Astrocyte of the spinal cord (primary cell): ENCODE measurements around the gene STARD9.

Experiments used
- DNase-seq: peaks from one replicate; pipeline ENCODE4 v3.0.0; 2011; ENCODE audit warnings: low read depth, low spot score
- H3K4me3 ChIP-seq: 2 replicates; pipeline ENCODE4 v1.5.1; 2011; ENCODE audit warnings: low read depth, mild to moderate bottlenecking, low read length, moderate library complexity
- CTCF ChIP-seq: IDR thresholded peaks from 2 replicates; pipeline ENCODE4 v1.5.1; 2012; ENCODE audit warnings: low read depth, mild to moderate bottlenecking, low read length, inconsistent platforms
- in situ Hi-C: cut with HindIII; loops from 2 replicates; pipeline ENCODE4 v1.10.0; 2017; ENCODE audit warnings: low sequenced_read_pairs

STARD9 gene

GRCh38 chr15:42603978-42604377 is 28.6 kb downstream of the STARD9 start:
- no peak for DNase-seq
- in situ Hi-C loops, result no loop called here
- no peak for TF ChIP-seq CTCF
- H3K4me3 ChIP-seq, result no peak overlapping the region

GRCh38 chr15:42604894-42605744 is 29.7 kb downstream of the STARD9 start:
- no peak for TF ChIP-seq CTCF
- no peak overlapping the region for H3K4me3 ChIP-seq
- in situ Hi-C loops, result no loop called here
- DNase-seq, result peak; percentile 17

GRCh38 chr15:42605796-42606195 is 30.4 kb downstream of the STARD9 start:
- no peak for DNase-seq
- H3K4me3 ChIP-seq, result no peak overlapping the region
- no peak for TF ChIP-seq CTCF
- in situ Hi-C loops, result no loop called here

- DNase-seq, result no peak
- TF ChIP-seq CTCF, result no peak
- no peak overlapping the region for H3K4me3 ChIP-seq
- in situ Hi-C loops, result no loop called here
Observed at GRCh38 chr15:42608110-42608531, 32.7 kb downstream of the STARD9 start.

GRCh38 chr15:42608752-42609488 is 33.5 kb downstream of the STARD9 start:
- no peak for TF ChIP-seq CTCF
- H3K4me3 ChIP-seq, result no peak overlapping the region
- in situ Hi-C loops, result no loop called here
- DNase-seq, result no peak

- no peak for DNase-seq
- H3K4me3 ChIP-seq, result no peak overlapping the region
- no peak for TF ChIP-seq CTCF
- in situ Hi-C loops, result no loop called here
Observed at GRCh38 chr15:42611532-42611931, 36.1 kb downstream of the STARD9 start.
